K562 (cell line): ENCODE measurements around the gene SLC19A2.

Experiments
- CREB1 ChIP-seq, 2 experiments: sonication (generic) in 1 of 2; formaldehyde crosslinking in 1 of 2; IDR thresholded peaks; 2 replicates each; pipeline versions ENCODE4 v1.6.1 to v1.8.0; 2012 to 2022; ENCODE audit warnings: inconsistent platforms in 1 of 2, mild to moderate bottlenecking in 1 of 2, missing genetic modification reagents in 1 of 2, moderate library complexity in 1 of 2
- POLR2A ChIP-seq: fragments of 450-650 bp; conservative IDR thresholded peaks from 2 replicates; pipeline ENCODE4 v1.6.1; 2016
- SMARCC2 ChIP-seq: fragments of 450-650 bp; IDR thresholded peaks from 2 replicates; pipeline ENCODE4 v1.6.1; 2017; ENCODE audit warnings: antibody characterized with exemption, moderate library complexity, mild to moderate bottlenecking, low read depth
- ZNF316 ChIP-seq: fragments of 450-650 bp; IDR thresholded peaks from 2 replicates; pipeline ENCODE4 v1.6.1; 2016
- TF ChIP-seq, protein P1 (sequence below): fragments of 450-650 bp; IDR thresholded peaks from 2 replicates; pipeline ENCODE4 v1.7.0; 2016; ENCODE audit warnings: borderline replicate concordance
- TF ChIP-seq, protein P2 (sequence below): sonication (generic); formaldehyde crosslinking; IDR thresholded peaks from 2 replicates; pipeline ENCODE4 v1.8.1; 2022; ENCODE audit warnings: missing genetic modification reagents

- TF ChIP-seq POLR2A (no peak), SMARCC2 (no peak), CREB1 (IDR thresholded peaks at IDR 0.05) (no peak), CREB1 (CRISPR knock-in tag; IDR thresholded peaks at IDR 0.05) (no peak), ZNF316 (no peak)
- TF ChIP-seq, protein P1, sequence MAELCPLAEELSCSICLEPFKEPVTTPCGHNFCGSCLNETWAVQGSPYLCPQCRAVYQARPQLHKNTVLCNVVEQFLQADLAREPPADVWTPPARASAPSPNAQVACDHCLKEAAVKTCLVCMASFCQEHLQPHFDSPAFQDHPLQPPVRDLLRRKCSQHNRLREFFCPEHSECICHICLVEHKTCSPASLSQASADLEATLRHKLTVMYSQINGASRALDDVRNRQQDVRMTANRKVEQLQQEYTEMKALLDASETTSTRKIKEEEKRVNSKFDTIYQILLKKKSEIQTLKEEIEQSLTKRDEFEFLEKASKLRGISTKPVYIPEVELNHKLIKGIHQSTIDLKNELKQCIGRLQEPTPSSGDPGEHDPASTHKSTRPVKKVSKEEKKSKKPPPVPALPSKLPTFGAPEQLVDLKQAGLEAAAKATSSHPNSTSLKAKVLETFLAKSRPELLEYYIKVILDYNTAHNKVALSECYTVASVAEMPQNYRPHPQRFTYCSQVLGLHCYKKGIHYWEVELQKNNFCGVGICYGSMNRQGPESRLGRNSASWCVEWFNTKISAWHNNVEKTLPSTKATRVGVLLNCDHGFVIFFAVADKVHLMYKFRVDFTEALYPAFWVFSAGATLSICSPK, result no peak
- TF ChIP-seq, protein P2, sequence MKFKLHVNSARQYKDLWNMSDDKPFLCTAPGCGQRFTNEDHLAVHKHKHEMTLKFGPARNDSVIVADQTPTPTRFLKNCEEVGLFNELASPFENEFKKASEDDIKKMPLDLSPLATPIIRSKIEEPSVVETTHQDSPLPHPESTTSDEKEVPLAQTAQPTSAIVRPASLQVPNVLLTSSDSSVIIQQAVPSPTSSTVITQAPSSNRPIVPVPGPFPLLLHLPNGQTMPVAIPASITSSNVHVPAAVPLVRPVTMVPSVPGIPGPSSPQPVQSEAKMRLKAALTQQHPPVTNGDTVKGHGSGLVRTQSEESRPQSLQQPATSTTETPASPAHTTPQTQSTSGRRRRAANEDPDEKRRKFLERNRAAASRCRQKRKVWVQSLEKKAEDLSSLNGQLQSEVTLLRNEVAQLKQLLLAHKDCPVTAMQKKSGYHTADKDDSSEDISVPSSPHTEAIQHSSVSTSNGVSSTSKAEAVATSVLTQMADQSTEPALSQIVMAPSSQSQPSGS (CRISPR knock-in tag), result no peak
These were observed 28.3 kb downstream of the SLC19A2 start for GRCh38 chr1:169457443-169457842.
